Right lung (tissue), 10 donors: ENCODE results near the gene SCIN. TPM values are rescaled to one million over a fixed set of nuclear protein-coding genes. Genes with fewer than 3 reads are reported as not detected.
"Not testable (repeated sequence)": the region's sequence is repeated elsewhere in the genome, so short reads cannot be mapped to it uniquely, and the experiment has no call there.

Source experiments
- DNase-seq, 2 donors: peaks; one replicate each; pipeline ENCODE4 v3.0.0-alpha.2; 2013
- long read RNA-seq, 8 donors: transcript quantifications; one replicate each; lab custom pipeline, GENCODE V29; 2026
- polyA plus RNA-seq, 5 donors: library from polyadenylated mRNA; unstranded; fragments of 120-200 nt; gene quantifications; one replicate each; pipeline versions ENCODE4 v1.2.1 to v1.2.3, GENCODE V29; 2013; ENCODE audit warnings: inconsistent platforms in 1 of 5, low replicate concordance in 1 of 5; ENCODE audit not compliant: insufficient read length in 5 of 5, insufficient read depth in 1 of 5

SCIN gene
- 1 to 10 TPM; 3.3 to 7.1 (median 6.4) TPM for polyA plus RNA-seq
- long read RNA-seq, donor 1, full-length matches to known transcripts = 7 of 29 reads
- long read RNA-seq, donor 1, partial matches to known transcripts = 14 of 29 reads
- long read RNA-seq, donor 1, other reads (novel, unspliced or antisense) = 8 of 29 reads
- long read RNA-seq, donor 2 = 0 reads
- long read RNA-seq, donor 3, full-length matches to known transcripts = 3 of 3 reads
- long read RNA-seq, donor 3, partial matches to known transcripts = 0 of 3 reads
- long read RNA-seq, donor 3, other reads (novel, unspliced or antisense) = 0 of 3 reads
- long read RNA-seq, donor 4 = 0 reads
- long read RNA-seq, donor 5, partial matches to known transcripts = 0 of 1 reads
- long read RNA-seq, donor 5, other reads (novel, unspliced or antisense) = 0 of 1 reads
- long read RNA-seq, donor 6 = 0 reads
- long read RNA-seq, donor 7 = 0 reads
- long read RNA-seq, donor 8 = 0 reads

DNA sequence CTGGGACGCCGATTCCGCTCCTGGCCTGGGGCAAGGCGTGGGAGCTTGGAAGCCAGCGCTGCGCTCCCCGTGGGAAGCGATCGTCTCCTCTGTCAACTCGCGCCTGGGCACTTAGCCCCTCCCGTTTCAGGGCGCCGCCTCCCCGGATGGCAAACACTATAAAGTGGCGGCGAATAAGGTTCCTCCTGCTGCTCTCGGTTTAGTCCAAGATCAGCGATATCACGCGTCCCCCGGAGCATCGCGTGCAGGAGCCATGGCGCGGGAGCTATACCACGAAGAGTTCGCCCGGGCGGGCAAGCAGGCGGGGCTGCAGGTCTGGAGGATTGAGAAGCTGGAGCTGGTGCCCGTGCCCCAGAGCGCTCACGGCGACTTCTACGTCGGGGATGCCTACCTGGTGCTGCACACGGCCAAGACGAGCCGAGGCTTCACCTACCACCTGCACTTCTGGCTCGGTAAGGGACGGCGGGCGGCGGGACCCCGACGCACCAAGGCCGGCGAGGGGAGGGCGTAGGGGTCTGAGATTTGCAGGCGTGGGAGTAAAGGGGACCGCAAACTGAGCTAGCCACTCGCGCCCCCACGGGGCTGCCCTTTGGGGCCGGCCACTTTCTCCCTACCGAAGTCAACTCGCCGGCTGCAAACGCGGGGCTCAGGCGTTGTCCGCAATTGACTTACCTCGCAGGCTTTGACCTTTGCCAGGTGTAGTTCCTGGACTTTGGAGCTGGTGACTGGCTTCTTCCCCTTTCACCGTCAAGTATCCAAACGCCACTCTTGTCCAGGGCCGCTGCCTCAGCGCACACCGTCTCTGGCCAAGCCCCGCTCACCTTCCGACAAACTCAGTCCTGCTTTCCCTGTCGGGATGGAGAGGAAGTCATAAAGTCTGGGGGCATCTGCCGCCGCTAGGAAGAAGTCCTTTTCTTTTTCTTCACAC lies at the start of gene SCIN:
Gene SCIN, plus strand, starts transcription at position 187 of the 928 bp plus-strand sequence. Its CDS starts 67 bp downstream, at position 254.
- DNase-seq = peak in 1 of 2 donors; percentile 19

DNA sequence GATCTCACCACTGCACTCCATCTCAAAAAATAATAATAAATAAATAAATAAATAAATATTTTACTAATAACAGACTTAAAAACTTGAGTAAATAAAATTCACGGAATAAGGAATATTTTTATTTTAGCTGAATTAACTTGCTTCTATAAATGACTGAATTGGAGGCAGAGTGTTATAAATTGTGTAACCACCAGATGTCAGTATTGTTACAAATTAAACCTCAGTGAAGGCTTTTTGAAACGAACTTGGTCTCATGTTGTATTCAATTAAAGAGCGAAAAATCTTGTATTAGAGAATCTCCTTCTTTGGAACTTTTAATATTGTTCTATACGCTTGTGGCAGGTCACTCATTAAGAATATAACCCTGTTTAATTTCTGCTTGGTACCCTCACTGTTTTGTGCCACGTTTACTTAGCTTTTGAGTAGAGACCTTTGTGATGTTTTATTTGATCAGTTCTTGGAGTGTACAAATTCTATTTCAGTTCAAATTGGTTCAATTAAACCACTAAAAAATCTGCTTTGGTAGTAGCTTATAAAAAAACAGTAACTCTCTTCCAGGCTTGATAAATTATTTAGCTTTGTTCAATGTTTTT lies 45.6 kb upstream of the SCIN start:
- DNase-seq = peak; percentile 9 to 36

DNA sequence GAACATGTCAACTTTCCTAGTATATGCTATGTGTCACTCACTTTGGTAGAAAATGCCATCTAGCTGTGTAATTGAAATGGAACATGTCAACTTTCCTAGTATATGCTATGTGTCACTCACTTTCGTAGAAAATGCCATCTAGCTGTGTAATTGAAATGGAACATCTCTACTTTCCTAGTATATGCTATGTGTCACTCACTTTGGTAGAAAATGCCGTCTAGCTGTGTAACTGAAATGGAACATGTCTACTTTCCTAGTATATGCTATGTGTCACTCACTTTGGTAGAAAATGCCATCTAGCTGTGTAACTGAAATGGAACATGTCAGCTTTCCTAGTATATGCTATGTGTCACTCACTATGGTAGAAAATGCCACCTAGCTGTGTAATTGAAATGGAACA lies 43.8 kb upstream of the SCIN start:
- not testable (repeated sequence) for DNase-seq

DNA sequence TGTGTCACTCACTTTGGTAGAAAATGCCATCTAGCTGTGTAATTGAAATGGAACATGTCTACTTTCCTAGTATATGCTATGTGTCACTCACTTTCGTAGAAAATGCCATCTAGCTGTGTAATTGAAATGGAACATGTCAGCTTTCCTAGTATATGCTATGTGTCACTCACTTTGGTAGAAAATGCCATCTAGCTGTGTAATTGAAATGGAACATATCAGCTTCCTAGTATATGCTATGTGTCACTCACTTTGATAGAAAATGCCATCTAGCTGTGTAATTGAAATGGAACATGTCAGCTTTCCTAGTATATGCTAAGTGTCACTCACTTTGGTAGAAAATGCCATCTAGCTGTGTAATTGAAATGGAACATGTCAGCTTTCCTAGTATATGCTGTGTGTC lies 42.9 kb upstream of the SCIN start:
- DNase-seq = not testable (repeated sequence)

DNA sequence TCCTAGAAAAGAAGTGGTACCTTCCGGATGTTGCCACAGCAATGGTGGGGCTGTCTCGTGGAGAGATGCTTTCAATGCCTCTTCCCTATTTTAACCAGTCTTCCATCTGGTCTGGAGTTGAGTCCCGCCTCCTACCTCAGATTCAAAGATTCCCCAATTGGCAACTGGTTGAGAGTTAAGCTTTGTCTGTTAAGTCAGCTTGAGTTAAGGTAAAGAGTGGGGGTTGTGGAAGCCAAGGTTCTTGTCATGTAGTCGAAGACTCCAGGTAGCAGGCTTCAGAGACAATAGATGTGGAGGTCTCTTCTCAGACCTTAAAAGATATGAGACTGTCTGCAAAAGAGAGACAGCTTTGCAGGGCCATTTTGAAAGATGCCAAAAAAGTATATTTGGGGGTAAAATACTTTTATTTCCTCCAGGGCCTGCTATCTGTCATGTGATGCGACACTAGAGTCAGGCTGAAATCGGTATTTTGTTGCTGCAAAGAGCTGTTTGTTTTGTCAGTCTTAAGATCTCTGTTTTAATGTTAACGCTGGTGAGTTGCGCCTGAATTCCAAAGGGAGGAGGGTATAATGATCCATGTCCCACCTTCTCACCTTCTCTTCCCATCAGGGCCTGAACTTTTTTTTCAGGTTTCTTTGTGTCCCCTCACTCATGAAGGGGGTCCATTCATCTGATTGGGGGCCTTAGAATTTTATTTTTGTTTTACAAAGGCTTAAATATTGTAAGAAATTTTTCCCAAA lies 40.4 kb upstream of the SCIN start:
- DNase-seq = no peak

DNA sequence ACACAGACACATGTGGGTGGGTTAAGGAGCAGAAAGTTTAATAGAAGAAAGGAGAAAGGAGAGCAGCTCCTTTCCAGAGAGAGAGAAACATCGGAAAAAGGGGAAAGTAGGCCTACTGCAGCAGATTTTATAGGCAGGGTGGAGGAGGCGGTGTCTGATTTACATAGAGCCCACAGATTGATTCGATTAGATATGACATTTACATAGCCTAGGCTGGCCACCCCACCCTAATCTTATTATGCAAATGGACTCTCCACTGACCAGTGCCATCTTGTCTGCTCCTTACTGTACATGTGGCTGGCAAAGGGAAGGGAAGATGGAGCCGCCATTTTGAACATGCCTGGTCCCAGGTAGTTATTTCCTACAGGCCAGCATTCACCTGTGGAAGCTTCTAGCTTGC lies 38.7 kb upstream of the SCIN start:
- DNase-seq = no peak

DNA sequence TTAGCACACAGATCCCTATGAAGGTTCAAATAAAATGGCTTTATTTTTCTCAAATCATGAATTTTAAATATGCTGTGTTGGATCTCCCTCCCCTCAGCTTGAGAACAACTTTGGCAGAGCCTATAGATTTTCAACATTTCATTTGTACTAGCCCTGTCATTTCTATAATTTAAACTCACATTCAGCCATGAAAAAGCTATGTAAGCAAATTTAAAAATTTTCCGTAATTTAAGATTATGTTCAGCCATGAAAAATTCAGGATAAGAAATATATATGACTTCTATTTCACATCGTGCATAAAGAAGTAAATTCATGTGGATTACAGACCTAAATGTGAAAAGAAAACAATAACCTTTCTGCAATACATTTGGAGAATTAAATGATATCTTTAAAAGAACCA lies 36.5 kb upstream of the SCIN start:
- no peak for DNase-seq

DNA sequence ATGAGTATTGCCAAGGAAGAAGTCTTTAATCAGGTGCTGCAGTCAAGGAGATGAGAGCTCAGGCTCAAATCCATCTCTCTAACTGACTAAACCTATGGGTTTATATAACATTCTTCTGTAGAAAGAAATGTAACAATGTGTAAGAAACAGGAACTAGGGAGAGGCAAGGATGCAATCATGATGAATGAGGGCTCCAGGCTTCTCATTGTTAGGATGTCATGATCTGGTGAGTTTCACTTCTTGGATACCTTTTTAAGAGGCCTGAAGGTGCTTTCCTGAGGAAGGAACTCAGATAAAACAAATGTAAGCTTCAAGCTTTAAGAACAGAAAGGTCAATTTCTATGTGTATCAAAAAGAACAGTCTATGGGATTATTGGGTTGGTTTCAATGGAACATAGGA lies 30.8 kb upstream of the SCIN start:
- no peak for DNase-seq

DNA sequence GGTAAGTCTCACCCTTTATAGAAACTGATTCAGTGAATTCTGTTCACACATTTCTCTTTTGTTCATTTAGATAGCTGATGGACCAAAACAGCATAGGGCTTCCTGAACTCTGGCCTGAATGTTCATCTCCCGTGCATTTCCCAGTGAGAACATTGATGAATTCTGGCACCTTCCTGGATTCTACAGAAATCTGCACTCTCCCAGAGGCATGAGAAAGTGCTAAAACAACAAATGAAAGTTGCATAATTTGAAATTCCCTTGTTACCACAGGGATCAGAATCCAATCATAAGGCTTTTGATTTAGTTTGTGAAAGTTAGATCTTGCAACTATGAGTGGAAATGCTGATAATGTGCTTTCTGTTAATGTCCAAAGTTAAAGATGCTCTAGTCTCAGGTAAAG lies 29.7 kb upstream of the SCIN start:
- DNase-seq = no peak

DNA sequence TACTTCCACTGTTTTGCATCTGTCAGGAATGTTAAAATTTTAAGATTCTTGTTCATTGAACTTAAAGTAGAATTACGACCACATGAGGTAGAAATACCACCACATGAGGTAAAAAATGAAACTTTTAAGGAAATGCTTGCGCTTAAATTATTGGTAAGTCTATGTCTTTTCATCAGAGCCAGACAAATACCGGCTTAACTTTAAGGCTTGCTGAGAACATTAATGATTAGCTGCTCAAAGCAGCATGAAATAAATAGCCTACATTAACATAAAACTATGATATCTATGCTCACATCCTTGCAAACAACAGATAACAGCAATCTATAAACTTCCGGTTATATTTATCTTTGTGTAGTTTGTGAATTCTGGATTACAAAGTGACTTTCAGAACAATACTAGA lies 26.9 kb upstream of the SCIN start:
- DNase-seq = no peak

DNA sequence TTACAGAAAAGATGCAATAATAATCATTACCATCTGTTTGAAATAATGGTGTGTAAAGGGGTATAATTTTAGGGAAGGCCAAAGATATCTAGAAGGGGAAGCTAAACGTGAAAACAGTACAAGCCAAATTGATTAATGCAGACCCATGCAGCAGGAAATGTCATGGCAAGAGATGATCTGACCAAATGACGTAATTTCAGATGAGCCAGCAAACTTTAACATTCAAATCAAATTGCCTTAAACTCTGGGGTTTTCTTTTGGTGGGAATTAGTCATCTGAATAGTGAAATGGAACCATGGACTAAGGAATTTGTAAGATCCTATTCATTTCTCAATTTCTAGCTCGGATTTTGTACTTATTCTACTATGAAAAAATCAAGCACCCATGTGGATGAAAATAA lies 21.4 kb upstream of the SCIN start:
- DNase-seq = no peak

DNA sequence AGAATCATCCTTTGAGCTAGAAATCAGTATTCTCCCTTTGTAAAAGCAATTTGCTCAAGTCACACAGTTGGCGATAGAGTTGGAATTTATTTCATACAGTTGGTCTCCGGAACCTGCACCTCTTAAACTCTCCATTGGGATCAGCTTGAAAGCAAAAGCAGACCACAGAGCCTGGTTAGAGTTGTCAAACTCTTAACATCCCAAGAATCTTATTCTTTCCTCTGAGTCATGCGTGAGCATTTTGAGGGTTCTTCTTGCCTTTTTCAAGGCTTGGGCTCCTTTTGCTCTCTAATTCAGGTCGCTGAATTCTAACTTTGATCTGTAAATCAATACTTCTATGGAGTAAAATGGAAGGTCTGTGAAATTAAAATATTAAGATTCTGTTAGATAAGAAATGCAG lies 19.6 kb upstream of the SCIN start:
- no peak for DNase-seq

DNA sequence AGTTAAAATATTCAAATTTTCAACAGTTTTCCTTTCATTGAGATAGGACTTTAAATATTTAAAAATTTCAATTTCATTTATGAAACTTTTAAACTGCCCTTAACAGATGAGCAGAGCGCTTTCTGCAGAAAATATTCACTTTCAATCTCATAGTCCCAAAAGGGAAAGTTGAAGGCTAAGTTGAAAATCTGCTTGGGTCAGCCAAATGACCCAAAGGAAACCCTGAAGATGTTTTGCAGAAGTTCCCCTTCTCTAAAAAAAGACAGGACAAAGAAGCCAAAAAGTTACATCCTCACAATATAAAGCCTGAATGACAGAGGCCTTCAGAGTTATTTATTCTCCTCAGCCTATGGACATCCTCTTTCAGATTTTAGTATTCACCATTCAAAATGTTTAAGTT lies 17.6 kb upstream of the SCIN start:
- DNase-seq = no peak

DNA sequence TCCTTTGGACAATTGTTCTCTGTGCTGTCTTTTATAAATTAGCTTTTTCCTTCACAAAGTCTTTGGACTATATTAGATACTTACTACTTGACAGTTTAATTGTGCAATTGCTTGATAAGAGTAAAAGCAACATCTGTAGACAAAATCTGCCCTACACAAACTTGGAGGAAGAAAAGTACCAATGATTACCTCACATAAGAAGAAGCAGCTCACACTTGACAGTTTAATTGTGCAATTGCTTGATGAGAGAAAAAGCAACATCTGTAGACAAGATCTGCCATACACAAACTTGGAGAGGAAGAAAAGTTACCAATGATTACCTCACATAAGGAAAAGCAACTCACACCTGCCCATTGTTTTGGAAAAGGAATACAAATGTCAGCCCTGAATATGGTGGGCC lies 17.1 kb upstream of the SCIN start:
- DNase-seq = no peak

DNA sequence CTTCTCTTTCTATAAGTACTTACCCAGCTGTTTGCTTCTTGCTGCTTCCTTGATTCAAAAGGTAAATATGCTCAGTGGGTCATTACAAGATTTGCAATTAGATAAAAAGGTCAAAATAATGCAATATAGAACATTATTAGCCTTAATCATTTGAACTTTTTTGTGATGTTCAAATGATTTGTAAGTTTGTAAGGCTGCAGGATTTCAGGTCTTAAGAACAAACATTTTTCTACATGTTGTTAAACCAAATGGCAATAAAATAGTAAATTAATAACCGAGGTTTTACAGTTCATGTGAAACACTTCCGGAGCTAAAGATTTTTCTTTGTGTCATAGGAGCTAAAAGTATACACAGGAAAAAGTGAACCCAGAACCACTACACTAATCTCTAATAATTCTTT lies 16.2 kb upstream of the SCIN start:
- DNase-seq = no peak

DNA sequence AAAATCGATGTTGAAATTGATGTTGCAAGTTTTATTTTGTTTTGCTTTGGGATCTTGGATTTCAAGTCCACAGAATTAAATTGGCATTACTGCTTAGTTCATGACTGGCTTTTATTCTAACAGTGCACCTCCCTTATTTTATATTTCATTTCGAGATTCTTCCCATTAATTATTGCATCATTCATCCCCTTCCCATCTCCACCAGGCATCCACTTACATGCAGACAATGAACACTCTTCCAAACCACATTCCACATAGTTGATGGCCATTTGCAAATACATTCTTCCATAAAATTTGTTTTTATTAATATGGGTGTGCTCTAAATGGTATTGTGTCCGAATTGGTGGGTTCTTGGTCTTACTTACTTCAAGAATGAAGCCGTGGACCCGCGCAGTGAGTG lies 15.6 kb upstream of the SCIN start:
- DNase-seq = no peak

DNA sequence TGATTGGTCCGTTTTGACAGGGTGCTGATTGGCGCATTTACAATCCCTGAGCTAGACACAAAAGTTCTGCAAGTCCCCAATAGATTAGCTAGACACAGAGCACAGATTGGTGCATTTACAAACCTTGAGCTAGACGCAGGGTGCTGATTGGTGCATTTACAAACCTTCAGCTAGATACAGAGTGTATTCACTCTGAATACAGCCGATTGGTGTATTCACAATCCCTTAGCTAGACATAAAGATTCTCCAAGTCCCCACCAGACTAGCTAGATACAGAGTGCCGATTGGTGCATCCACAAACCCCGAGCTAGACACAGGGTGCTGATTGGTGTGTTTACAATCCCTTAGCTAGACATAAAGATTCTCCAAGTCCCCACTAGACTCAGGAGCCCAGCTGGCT lies 14.8 kb upstream of the SCIN start:
- DNase-seq = not testable (repeated sequence)

DNA sequence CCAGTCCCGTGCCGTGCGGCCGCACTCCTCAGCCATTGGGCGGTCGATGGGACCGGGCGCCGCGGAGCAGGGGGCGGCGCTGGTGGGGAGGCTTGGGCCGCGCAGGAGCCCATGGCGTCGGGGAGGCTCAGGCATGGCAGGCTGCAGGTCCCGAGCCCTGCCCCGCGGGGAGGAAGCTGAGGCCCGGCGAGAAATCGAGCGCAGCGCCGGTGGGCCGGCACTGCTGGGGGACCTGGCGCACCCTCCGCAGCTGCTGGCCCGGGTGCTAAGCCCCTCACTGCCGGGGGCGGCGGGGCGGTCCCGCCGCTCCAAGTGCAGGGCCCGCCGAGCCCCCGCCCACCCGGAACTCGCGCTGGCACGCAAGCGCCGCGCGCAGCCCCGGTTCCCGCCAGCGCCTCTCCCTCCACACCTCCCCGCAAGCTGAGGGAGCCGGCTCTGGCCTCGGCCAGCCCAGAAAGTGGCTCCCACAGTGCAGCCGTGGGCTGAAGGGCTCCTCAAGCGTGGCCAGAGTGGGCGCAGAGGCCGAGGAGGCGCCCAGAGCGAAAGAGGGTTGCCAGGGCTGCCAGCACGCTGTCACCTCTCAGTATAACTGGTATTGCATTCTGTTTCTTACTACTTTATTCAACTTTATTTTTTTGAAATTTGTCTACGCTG lies 14.3 kb upstream of the SCIN start:
- not testable (repeated sequence) for DNase-seq

DNA sequence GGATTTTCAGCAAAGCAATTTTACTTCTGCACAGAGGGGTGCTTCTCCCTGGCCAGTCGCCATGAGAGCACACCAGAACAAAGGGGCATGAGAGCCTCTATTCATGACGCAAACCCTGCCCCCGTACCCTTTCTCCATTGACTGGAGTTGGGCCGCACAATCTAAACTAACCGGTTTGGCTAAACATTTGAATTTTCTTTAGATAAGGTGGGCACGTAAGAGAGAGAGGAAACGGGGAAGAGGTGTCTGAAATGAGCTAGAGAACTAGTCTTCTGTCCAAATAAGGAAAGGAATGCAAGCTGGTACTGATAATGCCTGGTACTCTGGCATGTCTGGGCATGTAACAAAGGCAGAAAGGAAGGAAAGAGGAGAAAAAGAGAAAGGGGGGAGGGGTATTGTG lies 13.2 kb upstream of the SCIN start:
- DNase-seq = no peak

DNA sequence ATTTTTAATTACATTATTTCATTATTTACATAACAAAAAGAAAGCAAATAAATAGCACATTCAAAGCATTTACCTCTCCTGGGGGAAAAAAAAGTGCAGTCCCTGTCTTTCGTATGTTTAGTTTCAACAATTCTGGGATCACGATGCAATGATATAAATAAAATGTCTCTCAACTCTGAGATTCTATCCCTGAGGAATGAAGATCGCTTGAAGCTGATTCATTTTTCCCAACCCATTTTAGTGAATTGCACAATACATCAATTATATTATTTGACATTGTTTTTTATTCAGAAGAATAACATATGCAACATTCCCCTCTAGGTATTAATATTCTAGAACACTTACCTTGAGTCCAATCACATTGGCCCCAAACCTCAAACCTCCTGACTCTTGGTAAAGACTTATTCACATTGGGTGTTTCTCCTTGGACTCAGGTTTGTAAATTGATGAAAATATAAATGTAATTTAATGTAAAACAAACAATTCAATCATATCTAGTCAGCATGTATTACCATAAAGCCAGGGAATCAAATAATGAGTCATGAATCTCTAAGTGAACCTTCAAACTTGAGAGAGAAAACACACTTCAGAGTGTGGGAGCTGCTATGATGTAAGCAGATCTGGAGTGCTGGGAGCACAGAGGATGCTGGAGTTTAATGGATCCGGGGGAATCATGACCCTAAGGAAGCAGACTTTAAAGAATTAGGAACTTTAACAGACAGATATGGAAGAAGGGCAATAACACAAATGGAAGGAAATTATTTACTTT lies 5.3 kb upstream of the SCIN start:
- DNase-seq = no peak
